Fibroblast of pulmonary artery (primary cell): ENCODE measurements around the gene ANKRD65.
A peak's percentile ranks its signal among the peaks of the same experiment; 100 is the strongest.
"Not testable (repeated sequence)": the region's sequence is repeated elsewhere in the genome, so short reads cannot be mapped to it uniquely, and the experiment has no call there.

Experiments
- DNase-seq: peaks from one replicate; pipeline ENCODE4 v3.0.0-alpha.2; 2010; ENCODE audit warnings: low read depth
- H3K4me3 ChIP-seq: replicated peaks from 2 replicates; pipeline ENCODE4 v1.5.1; 2011; ENCODE audit warnings: low read depth, mild to moderate bottlenecking, control low read depth, low read length, moderate library complexity
- TF ChIP-seq, protein P1 (sequence below): IDR thresholded peaks from 2 replicates; pipeline ENCODE4 v1.5.1; 2011; ENCODE audit warnings: mild to moderate bottlenecking, control low read depth, low read length, inconsistent platforms; ENCODE audit errors: missing control alignments

Gene ANKRD65

GRCh38 chr1:1430114-1430982, 9.3 kb upstream of the ANKRD65 start:
- TF ChIP-seq, protein P1, sequence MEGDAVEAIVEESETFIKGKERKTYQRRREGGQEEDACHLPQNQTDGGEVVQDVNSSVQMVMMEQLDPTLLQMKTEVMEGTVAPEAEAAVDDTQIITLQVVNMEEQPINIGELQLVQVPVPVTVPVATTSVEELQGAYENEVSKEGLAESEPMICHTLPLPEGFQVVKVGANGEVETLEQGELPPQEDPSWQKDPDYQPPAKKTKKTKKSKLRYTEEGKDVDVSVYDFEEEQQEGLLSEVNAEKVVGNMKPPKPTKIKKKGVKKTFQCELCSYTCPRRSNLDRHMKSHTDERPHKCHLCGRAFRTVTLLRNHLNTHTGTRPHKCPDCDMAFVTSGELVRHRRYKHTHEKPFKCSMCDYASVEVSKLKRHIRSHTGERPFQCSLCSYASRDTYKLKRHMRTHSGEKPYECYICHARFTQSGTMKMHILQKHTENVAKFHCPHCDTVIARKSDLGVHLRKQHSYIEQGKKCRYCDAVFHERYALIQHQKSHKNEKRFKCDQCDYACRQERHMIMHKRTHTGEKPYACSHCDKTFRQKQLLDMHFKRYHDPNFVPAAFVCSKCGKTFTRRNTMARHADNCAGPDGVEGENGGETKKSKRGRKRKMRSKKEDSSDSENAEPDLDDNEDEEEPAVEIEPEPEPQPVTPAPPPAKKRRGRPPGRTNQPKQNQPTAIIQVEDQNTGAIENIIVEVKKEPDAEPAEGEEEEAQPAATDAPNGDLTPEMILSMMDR: no peak
- H3K4me3 ChIP-seq: no peak overlapping the region
- peak; percentile 83 for DNase-seq

DNA sequence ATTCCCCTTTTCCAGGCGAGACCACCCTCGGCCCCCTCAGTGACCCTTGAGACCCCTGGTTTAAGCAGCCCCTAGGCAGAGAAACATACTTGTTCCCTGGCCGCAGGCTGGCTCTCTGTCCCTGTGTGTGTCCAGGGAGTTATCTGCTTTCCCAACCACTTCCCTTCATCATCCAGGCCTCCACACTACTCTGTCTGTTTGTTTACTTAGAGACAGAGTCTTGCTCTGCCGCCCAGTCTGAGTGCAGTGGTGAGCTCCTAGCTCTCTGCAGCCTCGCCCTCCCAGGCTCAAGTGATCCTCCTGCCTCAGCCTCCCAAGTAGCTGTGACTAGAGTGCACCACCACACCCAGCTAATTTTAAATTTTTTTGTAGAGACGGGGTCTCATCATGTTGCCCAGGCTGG, 8.6 kb upstream of the ANKRD65 start:
- H3K4me3 ChIP-seq: no peak overlapping the region
- DNase-seq: peak; percentile 71
- TF ChIP-seq, protein P1: no peak

DNA sequence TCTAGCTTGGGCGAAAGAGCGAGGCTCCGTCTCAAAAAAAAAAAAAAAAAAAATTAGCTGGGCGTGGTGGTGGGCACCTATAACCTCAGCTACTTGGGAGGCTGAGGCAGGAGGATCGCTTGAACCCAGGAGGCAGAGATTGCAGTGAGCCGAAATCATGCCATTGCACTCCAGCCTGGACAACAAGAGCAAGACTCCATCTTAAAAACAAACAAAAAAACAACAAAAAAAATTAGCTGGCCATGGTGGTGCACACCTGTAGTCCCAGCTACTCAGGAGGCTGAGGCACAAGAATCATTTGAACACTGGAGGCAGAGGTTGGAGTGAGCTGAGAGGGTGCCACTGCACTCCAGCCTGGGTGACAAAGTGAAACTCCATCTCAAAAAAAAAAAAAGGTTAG, 7.9 kb upstream of the ANKRD65 start:
- H3K4me3 ChIP-seq, DNase-seq: not testable (repeated sequence)

DNA sequence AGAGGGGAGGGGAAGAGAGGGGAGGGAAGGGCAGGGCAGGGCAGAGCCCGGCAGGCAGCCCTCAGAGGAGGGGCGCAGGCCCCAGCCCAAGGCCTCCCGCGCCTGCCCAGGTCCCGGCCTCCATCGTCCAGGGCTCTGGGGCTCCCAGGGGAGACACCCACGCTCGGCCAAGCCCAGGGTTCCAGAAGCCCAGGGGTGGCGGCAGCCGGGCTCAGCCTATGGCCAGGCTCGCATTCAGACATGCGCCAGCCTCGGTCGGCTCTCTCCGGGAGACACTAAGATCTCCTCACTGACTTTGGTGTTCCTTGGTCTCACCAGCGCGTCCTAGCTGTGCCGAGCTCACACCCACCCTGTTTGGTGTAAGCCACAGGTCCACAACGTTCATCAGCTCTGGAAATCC, 7.1 kb upstream of the ANKRD65 start:
- H3K4me3 ChIP-seq: no peak overlapping the region
- DNase-seq: no peak
- TF ChIP-seq, protein P1: no peak

GRCh38 chr1:1427820-1428148, 6.7 kb upstream of the ANKRD65 start:
- H3K4me3 ChIP-seq: peak overlapping the region; percentile 24
- TF ChIP-seq, protein P1: no peak
- DNase-seq: no peak

GRCh38 chr1:1427106-1427819, 6.2 kb upstream of the ANKRD65 start:
- TF ChIP-seq, protein P1: no peak
- peak overlapping the region; percentile 24 for H3K4me3 ChIP-seq
- no peak for DNase-seq

DNA sequence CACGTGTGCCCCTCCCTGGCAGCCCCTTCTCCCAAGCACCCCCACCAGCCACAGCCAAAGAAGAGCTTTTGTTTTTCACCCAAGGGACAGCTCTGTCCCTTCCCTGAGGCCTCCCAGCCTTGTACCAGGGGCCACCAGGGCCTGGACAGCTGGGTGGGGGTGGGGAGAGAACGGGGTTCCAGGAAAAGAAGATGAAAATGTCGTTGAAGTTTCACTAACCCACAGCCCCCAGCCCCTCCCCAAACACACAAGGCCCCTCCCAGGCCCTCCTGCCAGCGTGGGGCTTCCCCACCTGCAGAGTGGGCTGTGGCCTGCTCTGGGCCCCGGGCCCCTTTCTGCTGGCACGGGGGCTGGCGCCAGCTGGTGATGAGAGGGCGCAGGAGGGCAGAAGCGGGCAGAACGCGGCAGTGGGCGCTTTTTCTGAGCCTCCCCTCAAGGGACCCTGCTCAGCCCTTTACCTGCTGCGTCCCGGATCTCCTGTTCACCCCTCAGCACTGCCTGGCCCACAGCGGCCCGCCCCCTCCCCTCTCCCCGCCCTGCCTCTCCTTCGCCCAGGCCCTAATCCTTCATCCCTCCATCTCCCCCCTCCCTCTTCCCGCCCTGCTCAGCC, 5.5 kb upstream of the ANKRD65 start:
- no peak overlapping the region for H3K4me3 ChIP-seq
- no peak for DNase-seq
- TF ChIP-seq, protein P1: no peak
